H1 (cell line): Measurements from ENCODE around the gene PAQR4. TPM values are rescaled to one million over a fixed set of nuclear protein-coding genes. Genes with fewer than 3 reads are reported as not detected.

Experiments used
- ASH2L ChIP-seq: fragments of 200-600, 300-600 bp; sonication (generic); IDR thresholded peaks from one replicate; pipeline ENCODE4 v1.7.1; 2017; ENCODE audit warnings: low read length
- polyA plus RNA-seq, 7 experiments: library from polyadenylated mRNA; depleted of rRNA in 3 of 7; stranded (reverse) in 5 of 7; unstranded in 2 of 7; fragments of >200 nt in 5 of 7; fragments of 200-250 nt in 2 of 7; gene quantifications; 1 replicate in 5 of 7; 2 replicates in 1 of 7; 4 replicates in 1 of 7; pipeline versions ENCODE4 v1.2.1 to v1.2.3, GENCODE V29; 2011 to 2013; ENCODE audit warnings: missing spikeins in 2 of 7, mixed read lengths in 2 of 7
- total RNA-seq: library from RNA; stranded (reverse); fragmentation: NEBNext Ultra II Directional; extraction: Animal tissue kit (Norgen Biotek cat#: 25700); gene quantifications from 2 replicates; pipeline ENCODE4 v1.2.1, GENCODE V29; 2021
- TF ChIP-seq, protein P1 (sequence below): IDR thresholded peaks from 2 replicates; pipeline ENCODE4 v1.6.1; 2012; ENCODE audit warnings: inconsistent platforms

PAQR4 gene
- total and polyA plus RNA-seq, 2 of the 8 experiments (the other 6 are each of a cell fraction or from before 2014, with no cell fraction given) = 28.2 to 34.6 TPM

DNA sequence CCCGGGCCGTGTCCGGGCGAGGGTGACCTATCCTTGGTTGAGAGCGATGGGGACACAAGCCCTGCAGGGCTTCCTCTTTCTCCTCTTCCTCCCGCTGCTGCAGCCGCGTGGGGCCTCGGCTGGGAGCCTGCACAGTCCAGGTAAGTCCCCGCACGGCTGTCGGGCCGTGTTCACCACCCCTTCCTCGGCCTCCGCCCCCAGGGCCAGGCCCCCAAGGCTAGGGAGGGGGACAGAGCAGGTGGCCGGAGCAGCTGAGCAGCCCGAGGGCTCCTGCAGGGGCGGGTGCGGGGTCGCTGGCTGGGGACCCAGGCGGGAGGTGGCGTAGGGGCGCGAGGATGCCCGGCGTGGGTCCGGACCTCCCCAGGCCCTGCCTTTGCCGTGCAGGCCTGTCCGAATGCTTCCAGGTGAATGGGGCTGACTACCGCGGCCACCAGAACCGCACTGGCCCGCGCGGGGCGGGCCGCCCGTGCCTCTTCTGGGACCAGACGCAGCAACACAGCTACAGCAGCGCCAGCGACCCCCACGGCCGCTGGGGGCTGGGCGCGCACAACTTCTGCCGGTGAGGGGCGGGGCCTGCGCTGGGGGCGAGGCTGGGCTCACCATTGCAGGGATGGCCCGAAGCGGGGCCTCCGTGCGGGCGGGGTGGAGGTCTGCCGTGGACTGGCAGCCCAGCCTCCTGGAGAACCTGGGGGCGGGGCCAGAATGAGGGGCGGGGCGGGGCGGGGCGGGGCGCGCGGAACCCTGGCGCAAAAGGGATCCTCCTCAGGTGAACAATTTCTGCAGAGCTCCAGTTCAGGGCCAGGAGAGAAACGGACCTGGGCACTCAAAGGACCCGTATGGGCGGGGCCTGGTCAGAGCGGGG lies 4.4 kb upstream of the PAQR4 start (continued):
- TF ChIP-seq, protein P1, sequence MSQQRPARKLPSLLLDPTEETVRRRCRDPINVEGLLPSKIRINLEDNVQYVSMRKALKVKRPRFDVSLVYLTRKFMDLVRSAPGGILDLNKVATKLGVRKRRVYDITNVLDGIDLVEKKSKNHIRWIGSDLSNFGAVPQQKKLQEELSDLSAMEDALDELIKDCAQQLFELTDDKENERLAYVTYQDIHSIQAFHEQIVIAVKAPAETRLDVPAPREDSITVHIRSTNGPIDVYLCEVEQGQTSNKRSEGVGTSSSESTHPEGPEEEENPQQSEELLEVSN = no peak
- peak; percentile 2 for TF ChIP-seq ASH2L
- TF ChIP-seq, all 59 proteins: peak for 7
